Thyroid gland (tissue), 4 donors: ENCODE results near the gene MANEA. TPM values are rescaled to one million over a fixed set of nuclear protein-coding genes. Genes with fewer than 3 reads are reported as not detected.

Source experiments
- DNase-seq, 2 donors: peaks; one replicate each; pipeline ENCODE4 v3.0.0-alpha.2; 2019
- H3K27ac ChIP-seq, 3 donors: fragments of 200-600 bp; sonication (generic); 1 replicate in 2 of 3; 2 replicates in 1 of 3; pipeline ENCODE4 v1.5.1; 2016 to 2019; ENCODE audit warnings: mild to moderate bottlenecking in 1 of 3, moderate library complexity in 1 of 3
- H3K27me3 ChIP-seq: fragments of 200-600 bp; sonication (generic); one replicate; pipeline ENCODE4 v1.5.1; 2019
- H3K36me3 ChIP-seq, 2 donors: fragments of 200-600 bp; sonication (generic); one replicate each; pipeline ENCODE4 v1.5.1; 2016 to 2019
- H3K4me1 ChIP-seq, 2 donors: fragments of 200-600 bp; sonication (generic); one replicate each; pipeline ENCODE4 v1.5.1; 2017 to 2019
- H3K4me3 ChIP-seq, 3 donors: fragments of 200-600 bp; sonication (generic); replicated peaks in 1 of 3; 1 replicate in 2 of 3; 2 replicates in 1 of 3; pipeline ENCODE4 v1.5.1; 2016; ENCODE audit warnings: mild to moderate bottlenecking in 1 of 3
- H3K9me3 ChIP-seq: fragments of 200-600 bp; sonication (generic); one replicate; pipeline ENCODE4 v1.5.1; 2017
- POLR2A ChIP-seq, 2 donors: fragments of 450-650 bp; IDR thresholded peaks; one replicate each; pipeline ENCODE4 v1.6.1; 2017; ENCODE audit warnings: antibody characterized with exemption in 2 of 2, mild to moderate bottlenecking in 2 of 2, moderate library complexity in 1 of 2
- WGBS, 2 donors: methylation state at CpG; one replicate each; pipeline ENCODE4 v1.1.5; 2017; 5-methylcytosine and 5-hydroxymethylcytosine counted together
- intact Hi-C: fragments of 100-400 bp; cut with DNase I; formaldehyde crosslinking; loops from one replicate; pipeline ENCODE4 v1.15.1; 2023
- total RNA-seq, 4 donors: library from RNA; depleted of rRNA; stranded (reverse); fragments of >200 nt; gene quantifications; one replicate each; pipeline ENCODE4 v1.2.3, GENCODE V29; 2016
- TF ChIP-seq, protein P1 (sequence below), 6 experiments: fragments of 200-600 bp in 3 of 6; fragments of 450-650 bp in 3 of 6; sonication (generic) in 3 of 6; IDR thresholded peaks; one replicate each; pipeline ENCODE4 v1.5.1; 2016 to 2019; ENCODE audit warnings: antibody characterized with exemption in 6 of 6, mild to moderate bottlenecking in 2 of 6, inconsistent platforms in 1 of 6, moderate library complexity in 1 of 6

The MANEA gene, protein sequence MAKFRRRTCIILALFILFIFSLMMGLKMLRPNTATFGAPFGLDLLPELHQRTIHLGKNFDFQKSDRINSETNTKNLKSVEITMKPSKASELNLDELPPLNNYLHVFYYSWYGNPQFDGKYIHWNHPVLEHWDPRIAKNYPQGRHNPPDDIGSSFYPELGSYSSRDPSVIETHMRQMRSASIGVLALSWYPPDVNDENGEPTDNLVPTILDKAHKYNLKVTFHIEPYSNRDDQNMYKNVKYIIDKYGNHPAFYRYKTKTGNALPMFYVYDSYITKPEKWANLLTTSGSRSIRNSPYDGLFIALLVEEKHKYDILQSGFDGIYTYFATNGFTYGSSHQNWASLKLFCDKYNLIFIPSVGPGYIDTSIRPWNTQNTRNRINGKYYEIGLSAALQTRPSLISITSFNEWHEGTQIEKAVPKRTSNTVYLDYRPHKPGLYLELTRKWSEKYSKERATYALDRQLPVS
- 10 to 100 TPM in 3 of 4 donors, 1 to 10 TPM in 1; 9.6 to 13.6 (median 12.6) TPM for total RNA-seq

DNA sequence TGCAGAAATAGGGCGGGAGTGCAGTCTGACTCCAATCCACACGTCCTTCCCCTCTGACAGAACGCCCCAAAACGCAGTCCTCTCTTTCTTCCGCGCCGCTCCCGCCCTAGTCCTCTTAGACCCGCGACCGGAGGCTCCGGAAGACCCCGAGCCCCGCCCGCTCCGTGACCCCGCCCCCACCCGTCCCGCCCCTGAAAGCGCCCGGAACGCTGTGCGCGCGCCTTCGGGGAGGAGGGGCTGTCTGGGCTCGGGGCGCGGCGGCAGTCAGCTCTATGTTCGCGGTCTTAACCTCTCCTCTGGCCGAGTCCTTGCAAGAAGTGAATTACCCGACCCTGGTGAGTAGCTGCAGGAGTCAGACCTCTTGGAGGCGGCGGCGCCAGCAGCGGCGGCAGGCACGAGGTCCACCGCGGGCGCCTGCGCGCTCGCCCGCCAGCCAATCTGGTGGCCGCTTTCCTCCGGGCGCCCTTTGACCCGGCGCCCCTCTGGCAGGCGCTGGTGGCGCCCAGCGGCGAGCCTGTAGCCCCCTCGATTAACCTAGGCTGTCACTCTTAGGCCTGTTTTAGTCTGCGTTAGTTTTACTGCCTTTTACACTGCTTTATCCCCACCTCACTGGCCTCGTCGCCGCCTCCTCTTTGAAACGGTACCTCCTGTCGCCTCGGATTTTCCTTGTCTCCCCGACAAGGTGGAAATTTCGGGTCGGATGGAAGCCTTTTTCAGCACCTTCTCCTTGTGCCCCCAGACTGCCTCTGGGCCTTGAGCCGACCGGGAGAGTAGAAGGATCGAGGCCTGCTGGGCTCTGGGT, at the start of gene MANEA:
MANEA (plus strand) TSS at position 232 of the 802 bp plus-strand sequence. CDS start 8,905 bp downstream, outside the sequence.
- no peaks in the 10 kb centered on the region for H3K9me3 ChIP-seq
- H3K27ac ChIP-seq, result peak within 1 kb of the TSS; percentile 89 to 95 (median 92)
- H3K27me3 ChIP-seq, result no peaks in the 10 kb centered on the region
- TF ChIP-seq POLR2A (IDR thresholded peaks at IDR 0.05), result peak in 1 of 2 donors; percentile 64
- TF ChIP-seq, protein P1, sequence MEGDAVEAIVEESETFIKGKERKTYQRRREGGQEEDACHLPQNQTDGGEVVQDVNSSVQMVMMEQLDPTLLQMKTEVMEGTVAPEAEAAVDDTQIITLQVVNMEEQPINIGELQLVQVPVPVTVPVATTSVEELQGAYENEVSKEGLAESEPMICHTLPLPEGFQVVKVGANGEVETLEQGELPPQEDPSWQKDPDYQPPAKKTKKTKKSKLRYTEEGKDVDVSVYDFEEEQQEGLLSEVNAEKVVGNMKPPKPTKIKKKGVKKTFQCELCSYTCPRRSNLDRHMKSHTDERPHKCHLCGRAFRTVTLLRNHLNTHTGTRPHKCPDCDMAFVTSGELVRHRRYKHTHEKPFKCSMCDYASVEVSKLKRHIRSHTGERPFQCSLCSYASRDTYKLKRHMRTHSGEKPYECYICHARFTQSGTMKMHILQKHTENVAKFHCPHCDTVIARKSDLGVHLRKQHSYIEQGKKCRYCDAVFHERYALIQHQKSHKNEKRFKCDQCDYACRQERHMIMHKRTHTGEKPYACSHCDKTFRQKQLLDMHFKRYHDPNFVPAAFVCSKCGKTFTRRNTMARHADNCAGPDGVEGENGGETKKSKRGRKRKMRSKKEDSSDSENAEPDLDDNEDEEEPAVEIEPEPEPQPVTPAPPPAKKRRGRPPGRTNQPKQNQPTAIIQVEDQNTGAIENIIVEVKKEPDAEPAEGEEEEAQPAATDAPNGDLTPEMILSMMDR (IDR thresholded peaks at IDR 0.05), result peak in 1 of 6 experiments; percentile 9
- peak; percentile 81 to 86 for DNase-seq
- H3K4me3 ChIP-seq, result peak within 1 kb of the TSS; percentile 60 to 78 (median 67)
- intact Hi-C loops, result no loop called here
- no peaks in the 10 kb centered on the region for H3K36me3 ChIP-seq
- 0 to 1% methylated on average over 25 to 46 of the region's 70 CpGs for WGBS, 2 donors
- H3K4me1 ChIP-seq, result peaks cover 11 to 13% of the 10 kb centered on the region in 2 donors

DNA sequence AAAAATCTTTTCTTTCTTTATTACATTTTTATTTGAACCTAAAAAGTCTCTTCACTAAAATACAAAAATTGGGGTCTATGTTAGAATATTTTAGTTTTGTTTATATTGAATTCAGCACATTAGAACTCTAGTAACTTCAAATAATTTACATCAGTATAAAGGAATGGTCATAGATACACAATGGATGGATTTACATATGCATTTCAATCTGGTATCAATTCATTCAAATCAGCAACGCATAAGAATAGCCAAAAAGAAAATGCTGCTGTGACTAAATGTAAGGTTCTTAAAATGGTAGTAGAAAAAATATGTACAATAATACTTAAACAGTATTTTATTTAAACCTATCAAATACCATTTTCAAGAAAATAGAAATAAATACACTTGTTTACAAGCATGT, 47.6 kb upstream of the MANEA start:
- intact Hi-C loops, result no loop called here
- Histone ChIP-seq H3K27me3 (no peaks in the 10 kb centered on the region), H3K4me1 (no peaks in the 10 kb centered on the region), H3K4me3 (no peak overlapping the region), H3K9me3 (no peaks in the 10 kb centered on the region), H3K36me3 (no peaks in the 10 kb centered on the region), H3K27ac (no peak overlapping the region)
- TF ChIP-seq, protein P1 (IDR thresholded peaks at IDR 0.05), result no peak
- no peak for TF ChIP-seq POLR2A (IDR thresholded peaks at IDR 0.05)
- DNase-seq, result no peak
- WGBS, 2 donors, result 66 to 71% methylated on average over 1 of the region's 1 CpG

DNA sequence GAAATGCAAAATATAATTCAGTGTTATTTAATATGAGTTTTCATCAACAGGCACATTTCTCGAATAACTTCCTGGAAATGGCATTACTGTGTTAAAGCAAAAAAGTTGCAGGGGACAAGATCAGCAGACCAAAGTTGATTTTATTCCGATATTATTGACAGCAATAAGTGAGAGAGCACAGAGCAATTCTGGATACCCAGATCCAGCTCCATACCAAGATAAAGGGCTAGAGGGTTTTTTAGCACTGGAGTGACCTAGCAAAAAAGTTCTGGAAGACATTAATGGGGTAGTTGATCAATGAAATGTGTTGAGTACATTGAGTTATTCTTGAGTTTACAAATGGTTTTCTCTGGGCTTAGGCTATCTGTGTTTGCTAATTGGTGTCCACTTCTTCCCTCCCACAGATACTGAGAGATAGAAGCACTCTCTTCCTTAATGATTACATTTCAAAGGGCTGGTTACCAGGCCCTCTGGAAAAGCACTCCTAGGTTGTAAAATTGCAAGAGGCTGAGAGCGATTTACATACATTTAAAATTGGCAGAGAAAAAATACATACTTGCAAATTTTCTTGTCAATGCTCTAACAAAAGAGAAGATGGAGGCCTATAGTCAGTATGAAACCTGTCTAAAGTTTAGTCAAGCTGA, 47.0 kb upstream of the MANEA start:
- WGBS, 2 donors, result 25 to 41% methylated on average over 3 of the region's 3 CpGs
- TF ChIP-seq, protein P1 (IDR thresholded peaks at IDR 0.05), result no peak
- TF ChIP-seq POLR2A (IDR thresholded peaks at IDR 0.05), result no peak
- H3K36me3 ChIP-seq, result no peaks in the 10 kb centered on the region
- no peaks in the 10 kb centered on the region for H3K4me1 ChIP-seq
- H3K27me3 ChIP-seq, result no peaks in the 10 kb centered on the region
- H3K9me3 ChIP-seq, result no peaks in the 10 kb centered on the region
- no peak overlapping the region for H3K27ac ChIP-seq
- intact Hi-C loops, result no loop called here
- no peak for DNase-seq
- H3K4me3 ChIP-seq, result no peak overlapping the region

DNA sequence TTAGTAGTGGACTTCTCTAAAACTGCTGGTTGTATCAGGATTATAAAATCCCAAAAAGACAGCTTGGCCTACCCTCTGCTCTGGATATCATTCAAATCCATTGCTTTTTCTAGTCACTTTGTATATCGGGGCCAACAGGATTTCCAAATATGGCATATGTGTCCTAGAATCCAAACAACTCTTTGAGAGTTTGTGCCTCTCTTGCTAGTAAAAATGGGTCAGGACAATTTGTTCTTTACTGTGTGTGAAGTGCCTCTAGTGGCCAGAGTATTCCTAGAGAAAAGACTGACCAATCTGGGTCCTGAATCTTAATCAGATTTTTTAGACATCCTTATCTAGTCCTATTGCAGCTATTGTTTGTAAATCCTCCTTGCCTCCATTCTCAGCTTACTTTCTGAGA, 33.5 kb upstream of the MANEA start:
- DNase-seq, result no peak
- Histone ChIP-seq H3K4me3 (no peak overlapping the region), H3K27me3 (no peaks in the 10 kb centered on the region), H3K27ac (no peak overlapping the region), H3K4me1 (no peaks in the 10 kb centered on the region), H3K9me3 (no peaks in the 10 kb centered on the region), H3K36me3 (no peaks in the 10 kb centered on the region)
- 77 to 80% methylated on average over 1 of the region's 1 CpG for WGBS, 2 donors
- intact Hi-C loops, result no loop called here
- TF ChIP-seq, protein P1 (IDR thresholded peaks at IDR 0.05), result no peak
- no peak for TF ChIP-seq POLR2A (IDR thresholded peaks at IDR 0.05)
